ENCODE results near the gene RNMT. TPM values are rescaled to one million over a fixed set of nuclear protein-coding genes. Genes with fewer than 3 reads are reported as not detected.
"Not testable (repeated sequence)": the region's sequence is repeated elsewhere in the genome, so short reads cannot be mapped to it uniquely, and the experiment has no call there.

The RNMT gene
- total and polyA plus RNA-seq, 8 donors, result 9.0 to 73.5 (median 16.7) TPM

DNA sequence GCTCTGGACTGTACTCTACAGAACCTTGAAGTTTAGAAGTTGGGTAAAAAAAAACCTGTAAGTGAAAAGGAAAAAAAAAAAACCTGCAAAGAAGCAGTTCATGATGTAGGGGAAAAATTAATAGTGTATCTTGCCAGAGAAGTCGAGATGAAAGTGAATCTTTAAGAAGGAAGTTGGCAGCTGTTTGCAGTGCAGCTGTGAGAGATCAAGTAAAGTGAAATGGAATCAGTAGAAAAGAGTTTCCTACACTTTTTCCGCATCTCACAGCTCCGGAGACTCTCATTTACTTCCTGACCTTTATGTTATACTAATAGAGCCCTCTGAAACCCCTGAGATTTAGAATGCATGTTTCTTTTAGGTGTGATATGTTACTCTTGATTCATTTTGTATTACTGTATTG lies 19.2 kb downstream of the RNMT start:
- H3K36me3 ChIP-seq, result peaks cover 45 to 95% (median 90%) of the 10 kb centered on the region in 4 donors
- no peaks in the 10 kb centered on the region for H3K9me3 ChIP-seq
- peak in 1 of 2 donors; percentile 64 for DNase-seq
- no peaks in the 10 kb centered on the region for H3K27me3 ChIP-seq
- no peak overlapping the region for H3K27ac ChIP-seq
- 66 to 71% (median 70%) methylated on average over 3 of the region's 3 CpGs for WGBS, 5 donors
- TF ChIP-seq, protein P1, sequence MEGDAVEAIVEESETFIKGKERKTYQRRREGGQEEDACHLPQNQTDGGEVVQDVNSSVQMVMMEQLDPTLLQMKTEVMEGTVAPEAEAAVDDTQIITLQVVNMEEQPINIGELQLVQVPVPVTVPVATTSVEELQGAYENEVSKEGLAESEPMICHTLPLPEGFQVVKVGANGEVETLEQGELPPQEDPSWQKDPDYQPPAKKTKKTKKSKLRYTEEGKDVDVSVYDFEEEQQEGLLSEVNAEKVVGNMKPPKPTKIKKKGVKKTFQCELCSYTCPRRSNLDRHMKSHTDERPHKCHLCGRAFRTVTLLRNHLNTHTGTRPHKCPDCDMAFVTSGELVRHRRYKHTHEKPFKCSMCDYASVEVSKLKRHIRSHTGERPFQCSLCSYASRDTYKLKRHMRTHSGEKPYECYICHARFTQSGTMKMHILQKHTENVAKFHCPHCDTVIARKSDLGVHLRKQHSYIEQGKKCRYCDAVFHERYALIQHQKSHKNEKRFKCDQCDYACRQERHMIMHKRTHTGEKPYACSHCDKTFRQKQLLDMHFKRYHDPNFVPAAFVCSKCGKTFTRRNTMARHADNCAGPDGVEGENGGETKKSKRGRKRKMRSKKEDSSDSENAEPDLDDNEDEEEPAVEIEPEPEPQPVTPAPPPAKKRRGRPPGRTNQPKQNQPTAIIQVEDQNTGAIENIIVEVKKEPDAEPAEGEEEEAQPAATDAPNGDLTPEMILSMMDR (IDR thresholded peaks at IDR 0.05), result no peak
- TF ChIP-seq POLR2AphosphoS5 (IDR thresholded peaks at IDR 0.05) (no peak), POLR2A (IDR thresholded peaks at IDR 0.05) (no peak), EP300 (IDR thresholded peaks at IDR 0.05) (no peak)
- intact Hi-C loops (cut with DNase I; ENCODE audit: low total_unique reads), result no loop called here
- no peaks in the 10 kb centered on the region for H3K4me1 ChIP-seq
- no peak overlapping the region for H3K4me3 ChIP-seq

DNA sequence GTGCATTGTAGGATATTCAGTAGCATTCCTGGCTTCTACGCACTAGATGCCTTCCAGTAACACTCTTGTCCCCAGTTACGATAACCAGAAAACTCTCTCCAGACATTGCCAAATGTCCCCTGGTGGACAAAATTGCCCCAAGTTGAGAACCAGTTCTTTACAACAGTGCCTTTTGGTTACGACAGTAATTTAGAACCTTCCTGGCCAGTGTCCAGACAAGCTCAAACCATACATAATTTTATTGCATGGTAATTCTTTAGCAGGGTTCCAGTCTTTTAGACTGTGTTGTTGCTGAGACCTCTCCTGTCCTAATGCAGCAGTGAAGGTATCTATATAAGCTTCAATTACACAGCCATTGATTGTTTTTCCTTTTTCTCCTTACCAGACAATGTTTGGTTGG lies 20.2 kb downstream of the RNMT start:
- Histone ChIP-seq H3K27me3 (no peaks in the 10 kb centered on the region), H3K36me3 (peaks cover 41 to 93% (median 88%) of the 10 kb centered on the region in 4 donors), H3K9me3 (no peaks in the 10 kb centered on the region), H3K4me3 (no peak overlapping the region), H3K4me1 (no peaks in the 10 kb centered on the region), H3K27ac (no peak overlapping the region)
- 85 to 98% (median 96%) methylated on average over 3 of the region's 3 CpGs for WGBS, 5 donors
- TF ChIP-seq EP300 (IDR thresholded peaks at IDR 0.05) (no peak), POLR2A (IDR thresholded peaks at IDR 0.05) (no peak), POLR2AphosphoS5 (IDR thresholded peaks at IDR 0.05) (no peak)
- TF ChIP-seq, protein P1 (IDR thresholded peaks at IDR 0.05), result no peak
- intact Hi-C loops (cut with DNase I; ENCODE audit: low total_unique reads), result no loop called here
- no peak for DNase-seq

DNA sequence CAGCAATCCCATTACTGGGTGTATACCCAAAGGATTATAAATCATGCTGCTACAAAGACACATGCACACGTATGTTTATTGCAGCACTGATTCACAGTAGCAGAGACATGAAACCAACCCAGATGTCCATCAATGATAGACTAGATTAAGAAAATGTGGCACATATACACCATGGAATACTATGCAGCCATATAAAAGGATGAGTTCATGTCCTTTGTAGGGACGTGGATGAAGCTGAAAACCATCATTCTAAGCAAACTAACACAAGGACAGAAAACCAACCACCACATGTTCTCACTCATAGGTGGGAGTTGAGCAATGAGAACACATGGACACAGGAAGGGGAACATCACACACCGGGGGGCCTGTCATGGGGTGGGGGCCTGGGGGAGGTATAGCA lies 25.1 kb downstream of the RNMT start:
- WGBS, 5 donors, result 94 to 100% (median 98%) methylated on average over 3 of the region's 3 CpGs
- H3K9me3 ChIP-seq; H3K27me3 ChIP-seq; DNase-seq; H3K4me1 ChIP-seq; H3K4me3 ChIP-seq; H3K27ac ChIP-seq; intact Hi-C loops (cut with DNase I; ENCODE audit: low total_unique reads): not testable (repeated sequence)
- H3K36me3 ChIP-seq, result peaks cover 49 to 98% (median 96%) of the 10 kb centered on the region in 4 donors

DNA sequence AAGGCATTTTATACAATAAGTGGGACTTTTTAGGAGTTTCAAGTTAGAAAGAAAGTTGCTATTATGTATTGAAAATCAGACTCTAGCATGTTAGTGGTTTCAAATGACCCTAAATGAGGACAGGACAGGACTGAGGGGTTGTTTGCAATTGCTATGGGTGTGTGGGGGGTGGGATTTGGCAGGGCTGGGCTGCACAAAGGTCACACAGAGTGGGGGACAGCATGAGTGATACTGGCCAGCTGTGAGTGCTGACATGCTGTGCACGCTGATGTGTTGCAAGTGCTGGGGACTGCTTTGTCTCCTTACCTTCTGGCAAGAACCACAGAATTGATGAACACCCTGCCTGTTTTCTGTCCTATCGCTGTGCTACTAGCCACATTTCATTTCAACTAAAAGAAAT lies 29.8 kb downstream of the RNMT start:
- Histone ChIP-seq H3K4me3 (no peak overlapping the region), H3K9me3 (no peaks in the 10 kb centered on the region), H3K4me1 (no peaks in the 10 kb centered on the region), H3K36me3 (peaks cover 36 to 100% (median 95%) of the 10 kb centered on the region in 4 donors), H3K27me3 (no peaks in the 10 kb centered on the region), H3K27ac (no peak overlapping the region)
- WGBS, 5 donors, result 95 to 100% (median 97%) methylated on average over 2 of the region's 2 CpGs
- no peak for DNase-seq
- intact Hi-C loops (cut with DNase I; ENCODE audit: low total_unique reads), result no loop called here
- TF ChIP-seq, protein P1 (IDR thresholded peaks at IDR 0.05), result no peak
- no peak for TF ChIP-seq POLR2AphosphoS5 (IDR thresholded peaks at IDR 0.05)
- TF ChIP-seq EP300 (IDR thresholded peaks at IDR 0.05), result no peak
- TF ChIP-seq POLR2A (IDR thresholded peaks at IDR 0.05), result no peak

DNA sequence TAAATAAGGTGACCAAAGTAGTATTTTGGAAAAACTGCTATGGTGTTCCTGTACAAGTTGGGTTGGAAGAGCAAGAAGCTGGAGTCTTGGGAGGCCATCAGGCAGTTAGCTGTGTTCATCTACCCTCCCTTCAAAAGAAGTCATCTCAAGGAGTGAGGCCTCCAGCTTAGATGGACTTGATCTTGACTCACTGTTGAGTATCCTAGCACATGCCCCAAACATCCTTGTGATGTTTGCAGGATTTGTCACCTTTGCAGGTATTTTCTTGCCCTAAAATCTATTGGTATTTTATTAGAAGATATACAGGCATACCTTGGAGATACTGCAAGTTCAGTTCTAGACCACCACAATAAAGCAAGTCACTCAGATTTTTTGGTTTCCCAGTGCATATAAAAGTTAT lies 30.2 kb downstream of the RNMT start:
- no peaks in the 10 kb centered on the region for H3K4me1 ChIP-seq
- TF ChIP-seq, protein P1 (IDR thresholded peaks at IDR 0.05), result no peak
- TF ChIP-seq POLR2A (IDR thresholded peaks at IDR 0.05), result no peak
- no peak for TF ChIP-seq POLR2AphosphoS5 (IDR thresholded peaks at IDR 0.05)
- no peak for TF ChIP-seq EP300 (IDR thresholded peaks at IDR 0.05)
- H3K27ac ChIP-seq, result no peak overlapping the region
- intact Hi-C loops (cut with DNase I; ENCODE audit: low total_unique reads), result no loop called here
- H3K9me3 ChIP-seq, result no peaks in the 10 kb centered on the region
- no peak for DNase-seq
- H3K4me3 ChIP-seq, result no peak overlapping the region
- no peaks in the 10 kb centered on the region for H3K27me3 ChIP-seq
- H3K36me3 ChIP-seq, result peaks cover 35 to 100% (median 95%) of the 10 kb centered on the region in 4 donors

Data from stomach (tissue), 9 donors.